Psoas muscle (tissue), 8 donors: ENCODE data around the gene RLN3. TPM values are rescaled to one million over a fixed set of nuclear protein-coding genes. Genes with fewer than 3 reads are reported as not detected.

Experiments used
- ATAC-seq, 4 donors: fragments of 200-7000 bp; cut with Tn5 transposase; one replicate each; pipeline ENCODE4 v1.9.1; 2020; ENCODE audit warnings: moderate library complexity in 3 of 4, mild to moderate bottlenecking in 2 of 4
- DNase-seq, 2 donors: peaks; one replicate each; pipeline ENCODE4 v3.0.0-alpha.2; 2020
- H3K27ac ChIP-seq: fragments of 200-600 bp; one replicate; pipeline ENCODE4 v1.8.0; 2022
- H3K27me3 ChIP-seq, 3 donors: fragments of 200-600 bp in 1 of 3; one replicate each; pipeline versions ENCODE4 v1.6.1 to v1.8.0; 2013 to 2022; ENCODE audit warnings: low read length in 2 of 3, mild to moderate bottlenecking in 2 of 3, moderate library complexity in 1 of 3; ENCODE audit not compliant: insufficient read depth in 3 of 3
- H3K36me3 ChIP-seq, 2 donors: fragments of 200-600 bp in 1 of 2; one replicate each; pipeline versions ENCODE4 v1.6.1 to v1.8.0; 2013 to 2022; ENCODE audit warnings: low read depth in 1 of 2, mild to moderate bottlenecking in 1 of 2, moderate library complexity in 1 of 2; ENCODE audit not compliant: insufficient read depth in 1 of 2
- H3K4me1 ChIP-seq: fragments of 200-600 bp; one replicate; pipeline ENCODE4 v1.8.0; 2022
- H3K4me3 ChIP-seq: fragments of 200-600 bp; one replicate; pipeline ENCODE4 v1.8.0; 2022; ENCODE audit warnings: mild to moderate bottlenecking
- H3K9me3 ChIP-seq: fragments of 200-600 bp; one replicate; pipeline ENCODE4 v1.8.0; 2022
- CTCF ChIP-seq: fragments of 200-600 bp; IDR thresholded peaks from one replicate; pipeline ENCODE4 v1.8.0; 2022; ENCODE audit warnings: antibody characterized with exemption
- WGBS, 3 donors: extraction: QIAGEN DNeasy Blood & Tissue Kit; methylation state at CpG; one replicate each; pipeline versions ENCODE4 v1.1.6 to v1.1.7; 2013; 5-methylcytosine and 5-hydroxymethylcytosine counted together
- intact Hi-C, 2 donors: fragments of 100-400 bp; cut with DNase I; formaldehyde crosslinking; loops; one replicate each; pipeline versions ENCODE4 v1.11.0 to v1.14.2; 2022
- polyA plus RNA-seq, 3 donors: library from polyadenylated mRNA; stranded (reverse); fragments of 200-250 nt; gene quantifications; one replicate each; pipeline ENCODE4 v1.2.3, GENCODE V29; 2013
- total RNA-seq, 4 donors: library from RNA; stranded (reverse); fragmentation: NEBNext Ultra II Directional in 2 of 4; extraction: Animal tissue kit (Norgen Biotek cat#: 25700) in 2 of 4; gene quantifications; one replicate each; pipeline versions ENCODE4 v1.2.1 to v1.2.4, GENCODE V29; 2021 to 2023
- donor health status: healthy with polysubstance abuse.
- donor health status: DM: no; HTN: no; CAD: no; lungs with moderate emphysema.
- donor health status: Bipolar disorder and iron deficiency.
- donor health status: healthy.
- donor health status: DM: yes; HTN: yes; CAD: no.
- donor health status: DM: no; HTN: no; CAD: no.
- donor health status: DM: no; HTN: no; CAD: no.
- donor health status: DM: yes; HTN: yes; CAD: no.

The RLN3 gene
- total and polyA plus RNA-seq, 7 donors, result not detected

GRCh38 chr19:13992025-13992424 is 35.9 kb upstream of the RLN3 start:
- ATAC-seq (no peak), DNase-seq (peak in 1 of 2 donors; percentile 1)
- H3K27me3 ChIP-seq, result no peaks in the 10 kb centered on the region
- peaks cover 0 to 22% of the 10 kb centered on the region in 2 donors for H3K36me3 ChIP-seq
- no peak overlapping the region for H3K4me3 ChIP-seq
- WGBS, 3 donors, result 93 to 96% (median 94%) methylated on average over 7 of the region's 7 CpGs
- no peaks in the 10 kb centered on the region for H3K9me3 ChIP-seq
- intact Hi-C loops, result no loop called here
- no peak overlapping the region for H3K27ac ChIP-seq
- no peak for TF ChIP-seq CTCF
- H3K4me1 ChIP-seq, result peaks cover 27% of the 10 kb centered on the region

- DNase-seq (no peak), ATAC-seq (no peak)
- WGBS, 3 donors, result 79 to 89% (median 86%) methylated on average over 22 of the region's 22 CpGs
- H3K4me3 ChIP-seq, result no peak overlapping the region
- no peak overlapping the region for H3K27ac ChIP-seq
- peaks cover 0 to 22% of the 10 kb centered on the region in 2 donors for H3K36me3 ChIP-seq
- peaks cover 16% of the 10 kb centered on the region for H3K4me1 ChIP-seq
- no peak for TF ChIP-seq CTCF
- intact Hi-C loops, result no loop called here
- H3K27me3 ChIP-seq, result no peaks in the 10 kb centered on the region
- no peaks in the 10 kb centered on the region for H3K9me3 ChIP-seq
Observed at GRCh38 chr19:13993590-13994300, 34.2 kb upstream of the RLN3 start.

- no peaks in the 10 kb centered on the region for H3K9me3 ChIP-seq
- no peak for TF ChIP-seq CTCF
- no peak overlapping the region for H3K4me3 ChIP-seq
- ATAC-seq, result peak; percentile 89 to 94 (median 92)
- no peaks in the 10 kb centered on the region for H3K27me3 ChIP-seq
- H3K27ac ChIP-seq, result peak overlapping the region; percentile 73
- peaks cover 0 to 22% of the 10 kb centered on the region in 2 donors for H3K36me3 ChIP-seq
- DNase-seq, result peak; percentile 54 to 77
- intact Hi-C loops, result no loop called here
- peaks cover 16% of the 10 kb centered on the region for H3K4me1 ChIP-seq
- 38 to 56% (median 40%) methylated on average over 13 of the region's 13 CpGs for WGBS, 3 donors
Observed at GRCh38 chr19:13995017-13995728, 32.8 kb upstream of the RLN3 start.

GRCh38 chr19:13995878-13996765 is 31.8 kb upstream of the RLN3 start:
- no peak overlapping the region for H3K4me3 ChIP-seq
- no peaks in the 10 kb centered on the region for H3K27me3 ChIP-seq
- intact Hi-C loops, result no loop called here
- no peak for TF ChIP-seq CTCF
- peak overlapping the region; percentile 73 for H3K27ac ChIP-seq
- H3K4me1 ChIP-seq, result peaks cover 22% of the 10 kb centered on the region
- DNase-seq (peak in 1 of 2 donors; percentile 8), ATAC-seq (peak in 2 of 4 donors; percentile 9 to 14)
- WGBS, 3 donors, result 78 to 88% (median 82%) methylated on average over 11 to 14 of the region's 14 CpGs
- H3K9me3 ChIP-seq, result no peaks in the 10 kb centered on the region
- peaks cover 0 to 18% of the 10 kb centered on the region in 2 donors for H3K36me3 ChIP-seq
